Subcutaneous abdominal adipose tissue (tissue), 5 donors: ENCODE results near the gene MATCAP1.
A peak's percentile ranks its signal among the peaks of the same experiment; 100 is the strongest.

Experiments used
- H3K27ac ChIP-seq: one replicate; pipeline ENCODE4 v1.7.0; 2013; ENCODE audit warnings: low read depth, mild to moderate bottlenecking, inconsistent platforms, low read length, moderate library complexity
- H3K27me3 ChIP-seq, 5 donors: one replicate each; pipeline ENCODE4 v1.7.0; 2013; ENCODE audit warnings: low read length in 5 of 5, inconsistent platforms in 1 of 5; ENCODE audit not compliant: control insufficient read depth in 5 of 5, insufficient read depth in 4 of 5
- H3K36me3 ChIP-seq, 5 donors: one replicate each; pipeline ENCODE4 v1.7.0; 2013; ENCODE audit warnings: low read length in 5 of 5; ENCODE audit not compliant: control insufficient read depth in 5 of 5, insufficient read depth in 5 of 5
- H3K4me1 ChIP-seq, 5 donors: one replicate each; pipeline ENCODE4 v1.7.0; 2013; ENCODE audit warnings: low read length in 5 of 5, mild to moderate bottlenecking in 3 of 5, moderate library complexity in 1 of 5; ENCODE audit not compliant: control insufficient read depth in 5 of 5, insufficient read depth in 5 of 5
- H3K4me3 ChIP-seq, 5 donors: one replicate each; pipeline ENCODE4 v1.7.0; 2013; ENCODE audit warnings: low read length in 5 of 5, low read depth in 1 of 5
- H3K9ac ChIP-seq, 5 donors: one replicate each; pipeline ENCODE4 v1.7.0; 2013; ENCODE audit warnings: low read length in 5 of 5, mild to moderate bottlenecking in 4 of 5, moderate library complexity in 3 of 5
- H3K9me3 ChIP-seq, 5 donors: one replicate each; pipeline ENCODE4 v1.7.0; 2013; ENCODE audit warnings: low read length in 5 of 5; ENCODE audit not compliant: control insufficient read depth in 5 of 5
- donor health status: healthy.
- donor health status: healthy.
- donor health status: healthy.
- donor health status: healthy.
- donor health status: healthy.

MATCAP1 gene

DNA sequence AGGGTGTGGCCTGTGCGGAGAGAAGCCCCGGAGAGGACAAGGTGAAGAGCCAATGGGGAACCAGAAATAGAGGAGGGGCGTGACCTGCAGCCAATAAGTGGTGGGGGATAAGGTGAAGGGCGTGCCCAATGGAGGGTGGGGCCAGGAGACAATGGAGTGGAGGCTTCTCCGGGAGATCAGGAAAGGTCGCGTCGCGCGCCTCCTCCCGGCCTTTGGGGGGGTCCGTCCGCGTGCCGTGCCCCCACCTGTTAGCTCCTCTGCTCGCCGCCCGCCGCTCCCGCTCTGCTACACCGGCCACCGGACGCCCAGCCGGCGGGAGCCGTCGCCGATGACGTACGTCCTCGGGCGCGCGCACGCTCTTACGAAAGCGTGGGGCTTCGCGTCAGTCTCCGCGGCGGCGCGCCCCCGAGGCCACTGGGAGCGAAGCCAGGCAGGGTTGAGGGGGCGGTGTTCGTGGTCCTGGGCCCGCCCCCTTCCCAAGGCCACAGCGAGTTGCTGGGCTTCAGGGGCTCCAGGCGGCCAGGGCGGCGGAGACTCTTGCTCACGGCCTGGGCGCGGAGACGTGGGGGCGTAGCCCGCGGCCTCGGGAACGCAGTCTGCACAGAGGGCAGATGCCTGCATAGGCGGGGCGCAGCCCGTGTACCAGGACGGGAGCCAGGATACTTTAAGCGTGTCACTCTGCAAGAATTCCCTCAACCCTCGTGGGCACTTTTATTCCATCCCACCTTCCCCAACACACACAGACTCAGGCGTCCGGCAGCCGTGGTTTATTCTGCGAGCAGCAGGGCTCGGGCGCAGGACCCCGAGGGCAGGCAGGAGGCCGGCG, at the start of gene MATCAP1:
Gene MATCAP1, minus strand, starts transcription at position 337 of the 826 bp plus-strand sequence. CDS start 3,353 bp downstream, outside the sequence.
- Histone ChIP-seq H3K27ac (peak within 1 kb of the TSS; percentile 89), H3K36me3 (peaks cover 0 to 3% (median 0%) of the 10 kb centered on the region in 5 donors), H3K4me1 (peaks cover 3 to 42% (median 33%) of the 10 kb centered on the region in 5 donors), H3K4me3 (peak within 1 kb of the TSS; percentile 64 to 84 (median 80)), H3K9ac (peak within 1 kb of the TSS in 4 of 5 donors; percentile 77 to 91 (median 90)), H3K9me3 (no peaks in the 10 kb centered on the region), H3K27me3 (no peaks in the 10 kb centered on the region)

DNA sequence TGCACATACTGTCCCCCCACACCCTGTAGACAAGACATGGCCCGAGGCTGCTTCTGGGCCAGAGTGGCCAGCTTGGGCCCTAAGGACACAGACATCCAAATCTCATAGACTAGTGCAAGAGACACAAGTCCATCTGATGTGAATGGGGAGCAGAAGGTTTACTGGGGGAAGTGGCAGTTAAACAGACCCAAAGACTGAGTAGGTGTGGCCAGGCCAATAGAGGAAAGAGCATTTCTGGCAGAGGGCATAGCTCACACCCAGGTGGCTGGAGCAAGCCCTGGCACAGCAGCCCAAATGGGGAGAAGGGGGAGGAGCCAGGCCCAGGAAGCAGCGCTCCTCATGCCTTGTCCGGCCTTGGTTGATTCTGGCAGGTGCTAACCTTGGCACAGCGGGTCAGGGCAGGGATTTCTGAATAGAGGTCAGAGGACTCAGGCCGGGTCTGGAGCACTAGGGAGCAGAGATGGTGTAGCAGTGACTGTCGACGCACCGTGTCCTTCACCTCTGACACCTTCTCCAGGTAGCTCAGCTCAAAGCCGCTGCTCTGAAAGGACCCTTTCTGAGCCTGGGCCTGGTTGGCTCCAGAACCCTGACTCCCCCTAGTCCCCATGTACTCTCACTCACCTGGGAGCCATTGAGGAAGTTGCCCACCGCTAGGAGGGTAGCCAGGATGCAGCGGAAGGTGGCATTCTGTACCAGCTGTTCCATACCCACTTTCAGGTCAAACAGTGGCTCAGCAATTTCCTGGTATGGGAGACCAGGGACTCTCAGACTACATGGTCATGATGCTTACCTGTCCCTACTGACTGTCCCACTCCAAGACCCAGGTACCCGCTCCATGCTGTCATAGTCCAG, 47.3 kb upstream of the MATCAP1 start:
- H3K27me3 ChIP-seq, result no peaks in the 10 kb centered on the region
- H3K27ac ChIP-seq, result no peak overlapping the region
- H3K36me3 ChIP-seq, result peaks cover 0 to 75% (median 64%) of the 10 kb centered on the region in 5 donors
- no peak overlapping the region for H3K9ac ChIP-seq
- H3K4me3 ChIP-seq, result no peak overlapping the region
- H3K9me3 ChIP-seq, result no peaks in the 10 kb centered on the region
- peaks cover 8 to 22% (median 19%) of the 10 kb centered on the region in 5 donors for H3K4me1 ChIP-seq

DNA sequence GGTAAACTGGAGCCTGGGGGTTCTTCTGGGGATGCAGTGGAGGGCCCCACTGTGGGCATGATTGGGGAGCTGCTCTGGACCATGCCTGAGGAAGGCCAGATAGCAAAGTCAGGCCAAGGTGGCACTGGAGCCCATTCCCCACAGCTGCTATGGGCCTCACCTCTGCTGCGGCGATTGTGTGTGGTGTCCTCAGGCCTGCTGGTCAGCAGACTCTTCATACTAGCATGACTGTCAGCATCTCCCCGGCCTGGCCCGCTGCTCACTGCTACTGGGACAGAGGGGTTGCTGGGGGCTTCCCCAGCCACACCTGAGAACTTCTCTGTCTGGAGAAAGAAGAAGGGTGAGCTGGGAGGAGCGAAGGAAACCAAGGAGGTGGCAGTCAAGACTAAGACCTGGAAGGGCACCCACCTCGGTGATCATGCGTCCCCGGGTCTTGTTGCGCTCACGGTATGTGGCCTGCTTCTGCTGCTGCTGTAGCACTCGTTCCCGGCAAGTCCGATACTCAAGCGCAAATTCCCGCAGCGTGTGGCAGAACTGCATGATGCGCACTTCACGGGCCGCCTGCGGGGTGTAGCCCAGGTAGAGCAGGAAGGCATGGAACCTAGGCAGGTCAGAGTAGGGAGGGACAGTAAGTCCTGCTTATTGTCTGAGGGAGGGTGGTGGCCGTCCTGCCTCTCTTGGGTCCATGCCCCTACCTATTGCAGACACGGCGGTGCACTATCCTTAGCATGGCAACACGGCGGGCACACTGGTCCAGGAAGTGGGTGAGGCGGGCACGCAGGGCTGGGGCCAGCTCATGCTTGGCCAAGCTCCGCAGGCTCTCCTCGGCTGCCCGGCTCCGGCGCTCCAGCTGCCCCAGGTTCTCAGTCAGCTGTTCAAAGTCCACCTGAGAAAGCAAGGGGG, 46.4 kb upstream of the MATCAP1 start:
- H3K36me3 ChIP-seq, result peaks cover 0 to 66% (median 58%) of the 10 kb centered on the region in 5 donors
- H3K27ac ChIP-seq, result no peak overlapping the region

DNA sequence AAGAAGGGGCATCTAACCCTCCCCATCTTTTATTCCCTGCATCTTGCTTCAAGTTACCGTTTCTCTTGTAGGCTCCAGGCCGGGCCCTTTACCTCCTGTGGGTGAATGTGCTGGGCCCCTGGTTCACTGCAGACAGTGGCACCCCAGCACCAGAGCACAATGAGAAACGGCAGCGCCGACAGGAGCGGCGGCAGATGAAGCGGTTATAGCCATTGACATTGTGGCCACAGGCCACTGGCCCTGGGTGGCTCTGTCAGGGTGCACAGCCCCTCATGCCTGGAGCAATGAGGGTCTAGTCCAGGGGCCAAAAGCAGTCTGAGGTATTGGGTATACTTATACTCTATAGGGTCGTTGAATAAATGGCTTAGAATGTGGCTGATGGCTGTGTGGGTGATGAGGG, 45.1 kb upstream of the MATCAP1 start:
- H3K27me3 ChIP-seq, result no peaks in the 10 kb centered on the region
- peaks cover 8 to 41% (median 22%) of the 10 kb centered on the region in 5 donors for H3K4me1 ChIP-seq
- H3K9me3 ChIP-seq, result no peaks in the 10 kb centered on the region
- H3K36me3 ChIP-seq, result peaks cover 0 to 54% (median 51%) of the 10 kb centered on the region in 5 donors
- no peak overlapping the region for H3K4me3 ChIP-seq
- H3K9ac ChIP-seq, result no peak overlapping the region
- no peak overlapping the region for H3K27ac ChIP-seq

More for the DNA sequence above, 46.4 kb upstream of the MATCAP1 start:
- H3K27me3 ChIP-seq, result no peaks in the 10 kb centered on the region
- H3K9me3 ChIP-seq, result no peaks in the 10 kb centered on the region
- no peak overlapping the region for H3K9ac ChIP-seq
- H3K4me1 ChIP-seq, result peaks cover 8 to 30% (median 22%) of the 10 kb centered on the region in 5 donors
- H3K4me3 ChIP-seq, result no peak overlapping the region

DNA sequence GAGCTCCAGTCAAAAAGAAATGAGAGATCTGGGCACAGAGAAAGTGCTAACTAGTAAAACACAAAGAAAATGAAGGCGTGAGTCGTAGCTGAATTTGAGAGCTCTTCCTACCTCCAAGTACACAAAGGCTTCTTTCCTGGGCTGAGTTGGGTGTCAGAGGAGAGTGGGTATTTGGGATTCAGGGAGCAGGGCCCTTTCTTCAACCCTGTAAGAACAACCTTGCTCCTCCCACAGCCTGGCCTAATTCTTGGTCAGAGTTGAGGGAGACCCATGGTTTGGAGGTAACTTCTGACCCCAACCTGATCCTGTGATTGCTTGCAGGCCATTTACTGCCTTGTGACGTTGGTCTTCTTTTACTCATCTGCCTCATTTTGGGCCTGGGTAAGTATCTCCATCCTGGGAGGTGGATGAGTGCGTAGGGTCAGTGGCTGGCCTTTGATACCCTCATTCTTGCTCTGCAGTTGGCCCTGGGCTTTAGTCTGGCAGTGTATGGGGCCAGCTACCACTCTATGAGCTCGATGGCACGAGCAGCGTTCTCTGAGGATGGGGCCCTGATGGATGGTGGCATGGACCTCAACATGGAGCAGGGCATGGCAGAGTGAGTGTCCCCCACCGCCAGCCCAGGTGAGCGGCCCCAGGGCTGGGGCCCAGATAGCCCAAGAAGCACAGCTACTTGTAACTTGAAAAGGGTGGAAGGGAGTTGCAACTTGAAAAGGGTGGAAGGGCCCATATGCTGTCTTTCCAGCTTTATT, 44.4 kb upstream of the MATCAP1 start:
- H3K27me3 ChIP-seq, result no peaks in the 10 kb centered on the region
- H3K4me3 ChIP-seq, result peak overlapping the region; percentile 81 to 99 (median 92)
- H3K4me1 ChIP-seq, result peaks cover 8 to 47% (median 22%) of the 10 kb centered on the region in 5 donors
- H3K27ac ChIP-seq, result no peak overlapping the region
- no peaks in the 10 kb centered on the region for H3K9me3 ChIP-seq
- peaks cover 0 to 53% (median 46%) of the 10 kb centered on the region in 5 donors for H3K36me3 ChIP-seq
- peak overlapping the region; percentile 87 to 95 (median 88) for H3K9ac ChIP-seq

DNA sequence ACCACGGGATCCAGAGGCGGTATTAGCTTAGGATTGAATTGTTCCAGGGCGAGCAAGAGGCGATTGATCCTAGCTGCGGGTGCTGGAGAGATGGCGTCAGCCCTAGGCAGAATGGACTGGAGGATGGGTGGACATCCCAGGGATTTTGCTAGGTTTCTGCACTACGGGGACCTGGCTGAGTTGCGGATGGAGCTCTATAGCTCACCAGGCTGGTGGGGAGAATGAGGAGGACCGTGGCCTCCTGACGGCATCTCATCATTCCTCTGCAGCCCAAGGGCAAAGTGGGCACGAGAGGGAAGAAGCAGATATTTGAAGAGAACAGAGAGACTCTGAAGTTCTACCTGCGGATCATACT, 43.8 kb upstream of the MATCAP1 start:
- Histone ChIP-seq H3K9ac (peak overlapping the region; percentile 87 to 95 (median 88)), H3K36me3 (peaks cover 0 to 53% (median 43%) of the 10 kb centered on the region in 5 donors), H3K9me3 (no peaks in the 10 kb centered on the region), H3K27me3 (no peaks in the 10 kb centered on the region), H3K4me3 (peak overlapping the region; percentile 81 to 99 (median 92)), H3K4me1 (peaks cover 8 to 52% (median 22%) of the 10 kb centered on the region in 5 donors), H3K27ac (peak overlapping the region; percentile 86)

DNA sequence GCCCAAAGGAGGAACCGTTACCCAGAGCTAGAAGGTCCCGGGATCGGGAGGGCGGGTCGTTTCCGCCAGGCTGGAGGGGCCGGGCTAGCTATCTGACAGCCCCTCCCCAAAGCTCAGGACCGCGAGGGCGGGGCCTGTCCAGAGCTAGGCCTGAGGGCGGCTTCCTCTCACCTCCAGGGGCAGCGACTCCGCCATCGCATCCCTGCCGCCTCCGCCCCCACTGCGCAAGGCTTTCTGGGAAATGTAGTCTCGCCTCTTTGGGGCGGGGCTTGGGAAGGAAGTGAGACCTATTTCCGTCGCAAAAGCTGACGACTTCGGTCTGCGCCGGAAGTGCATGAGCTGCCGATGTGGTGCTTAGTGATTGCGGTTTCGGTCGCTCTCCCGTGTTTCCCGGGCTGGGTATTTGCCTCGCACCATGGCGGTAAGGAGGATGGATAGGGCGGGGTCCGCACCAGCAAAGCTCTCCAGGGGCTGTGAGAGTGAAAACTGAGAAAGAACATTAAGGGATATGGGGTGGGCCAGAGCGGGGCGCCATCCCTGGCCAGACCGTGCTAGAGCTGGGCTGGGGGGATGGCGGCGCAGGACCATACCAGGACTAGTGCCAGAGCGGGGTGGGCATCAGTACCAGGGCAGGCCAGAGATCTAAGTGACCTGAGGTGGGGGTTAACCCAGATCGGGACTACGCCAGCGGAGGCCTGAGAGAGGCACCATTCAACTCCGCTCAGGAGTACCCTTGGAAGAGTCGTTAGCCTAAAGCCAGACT, 43.2 kb upstream of the MATCAP1 start, which contains the start of gene TMEM208:
Gene TMEM208, plus strand, starts transcription at position 327 of the 763 bp plus-strand sequence. Its CDS starts 89 bp downstream, at position 416.
- H3K36me3 ChIP-seq, result peaks cover 0 to 50% (median 42%) of the 10 kb centered on the region in 5 donors
- H3K9ac ChIP-seq, result peak within 1 kb of the TSS; percentile 87 to 95 (median 92)
- H3K9me3 ChIP-seq, result no peaks in the 10 kb centered on the region
- H3K27me3 ChIP-seq, result no peaks in the 10 kb centered on the region
- H3K4me3 ChIP-seq, result peak within 1 kb of the TSS; percentile 81 to 99 (median 95)
- peak within 1 kb of the TSS; percentile 86 for H3K27ac ChIP-seq
- H3K4me1 ChIP-seq, result peaks cover 8 to 53% (median 22%) of the 10 kb centered on the region in 5 donors

DNA sequence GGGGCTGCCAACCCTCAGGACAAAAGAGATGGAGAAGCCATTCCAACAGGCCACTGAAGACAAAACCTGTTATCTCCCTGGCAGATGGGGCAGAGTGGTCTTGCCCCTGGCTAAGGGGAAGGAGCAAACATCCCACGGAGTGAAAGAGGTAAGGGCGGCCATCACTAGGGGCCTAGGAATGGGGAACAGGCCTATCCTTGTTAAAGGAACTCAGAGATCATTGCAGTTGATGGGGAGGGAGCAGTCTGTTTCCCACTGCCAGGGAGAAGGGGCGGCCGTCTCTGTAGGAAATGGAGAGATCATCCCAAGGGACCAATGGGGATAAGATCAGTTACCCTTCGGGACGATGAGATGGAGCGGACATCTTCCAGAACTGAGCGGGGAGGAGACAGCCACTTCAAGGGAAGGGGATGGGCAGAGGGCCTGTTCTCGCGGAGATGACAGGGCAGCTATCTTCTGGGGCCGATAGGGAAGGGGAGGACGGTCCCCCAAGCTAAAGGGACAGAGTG, 42.6 kb upstream of the MATCAP1 start:
- Histone ChIP-seq H3K4me1 (peaks cover 8 to 53% (median 22%) of the 10 kb centered on the region in 5 donors), H3K27ac (peak overlapping the region; percentile 86), H3K9ac (peak overlapping the region; percentile 28 to 93 (median 92)), H3K36me3 (peaks cover 0 to 43% (median 36%) of the 10 kb centered on the region in 5 donors), H3K9me3 (no peaks in the 10 kb centered on the region), H3K27me3 (no peaks in the 10 kb centered on the region), H3K4me3 (peak overlapping the region; percentile 81 to 99 (median 95))
